ES-I3 (cell line): ENCODE results near the gene FGD4.

ENCODE experiments used
- H3K36me3 ChIP-seq: 2 replicates; pipeline ENCODE4 v1.6.1; 2013; ENCODE audit warnings: mild to moderate bottlenecking, low read length, control low read depth, moderate library complexity; ENCODE audit not compliant: insufficient read depth
- H3K4me1 ChIP-seq: 2 replicates; pipeline ENCODE4 v1.6.1; 2013; ENCODE audit warnings: mild to moderate bottlenecking, control low read depth, low read length; ENCODE audit not compliant: insufficient read depth
- H3K9ac ChIP-seq: 2 replicates; pipeline ENCODE4 v1.6.1; 2013; ENCODE audit warnings: low read depth, mild to moderate bottlenecking, low read length, moderate library complexity
- H3K9me3 ChIP-seq: 2 replicates; pipeline ENCODE4 v1.6.1; 2013; ENCODE audit warnings: mild to moderate bottlenecking, low read length, moderate library complexity; ENCODE audit not compliant: control insufficient read depth, insufficient read depth

Gene FGD4

GRCh38 chr12:32603071-32603470 lies 203.7 kb downstream of the FGD4 start:
- Histone ChIP-seq H3K9me3 (no peaks in the 10 kb centered on the region), H3K4me1 (0 out of 2 replicates have a peak, but pooled peaks cover 3% of the 10 kb centered on the region), H3K9ac (no peak overlapping the region), H3K36me3 (peaks cover 17% of the 10 kb centered on the region)

GRCh38 chr12:32603858-32604257 lies 204.5 kb downstream of the FGD4 start:
- peaks cover 17% of the 10 kb centered on the region for H3K36me3 ChIP-seq
- 0 out of 2 replicates have a peak, but pooled peaks cover 3% of the 10 kb centered on the region for H3K4me1 ChIP-seq
- no peak overlapping the region for H3K9ac ChIP-seq
- H3K9me3 ChIP-seq = no peaks in the 10 kb centered on the region

- Histone ChIP-seq H3K9ac (no peak overlapping the region), H3K36me3 (peaks cover 18% of the 10 kb centered on the region), H3K4me1 (0 out of 2 replicates have a peak, but pooled peaks cover 3% of the 10 kb centered on the region), H3K9me3 (no peaks in the 10 kb centered on the region)
These were observed 205.2 kb downstream of the FGD4 start for GRCh38 chr12:32604565-32604964.

- H3K36me3 ChIP-seq = peaks cover 18% of the 10 kb centered on the region
- no peaks in the 10 kb centered on the region for H3K9me3 ChIP-seq
- H3K4me1 ChIP-seq = 0 out of 2 replicates have a peak, but pooled peaks cover 3% of the 10 kb centered on the region
- H3K9ac ChIP-seq = no peak overlapping the region
These were observed 206.2 kb downstream of the FGD4 start for GRCh38 chr12:32605326-32606095.

- peaks cover 18% of the 10 kb centered on the region for H3K36me3 ChIP-seq
- H3K4me1 ChIP-seq = 0 out of 2 replicates have a peak, but pooled peaks cover under 1% of the 10 kb centered on the region
These were observed 207.1 kb downstream of the FGD4 start for GRCh38 chr12:32606443-32606842.

GRCh38 chr12:32609966-32610365 lies 210.6 kb downstream of the FGD4 start:
- H3K9ac ChIP-seq = no peak overlapping the region
- no peaks in the 10 kb centered on the region for H3K4me1 ChIP-seq
- no peaks in the 10 kb centered on the region for H3K9me3 ChIP-seq
- H3K36me3 ChIP-seq = peaks cover 30% of the 10 kb centered on the region

More at GRCh38 chr12:32606443-32606842, 207.1 kb downstream of the FGD4 start:
- no peak overlapping the region for H3K9ac ChIP-seq
- no peaks in the 10 kb centered on the region for H3K9me3 ChIP-seq

GRCh38 chr12:32611986-32612385 lies 212.6 kb downstream of the FGD4 start:
- Histone ChIP-seq H3K4me1 (no peaks in the 10 kb centered on the region), H3K36me3 (peaks cover 25% of the 10 kb centered on the region), H3K9me3 (no peaks in the 10 kb centered on the region), H3K9ac (no peak overlapping the region)

GRCh38 chr12:32612658-32613614 lies 213.6 kb downstream of the FGD4 start:
- Histone ChIP-seq H3K9me3 (no peaks in the 10 kb centered on the region), H3K4me1 (no peaks in the 10 kb centered on the region), H3K9ac (no peak overlapping the region), H3K36me3 (peaks cover 19% of the 10 kb centered on the region)

GRCh38 chr12:32615441-32615840 lies 216.1 kb downstream of the FGD4 start:
- Histone ChIP-seq H3K36me3 (peaks cover 22% of the 10 kb centered on the region), H3K9ac (no peak overlapping the region), H3K4me1 (no peaks in the 10 kb centered on the region), H3K9me3 (no peaks in the 10 kb centered on the region)

GRCh38 chr12:32617534-32617933 lies 218.2 kb downstream of the FGD4 start:
- no peaks in the 10 kb centered on the region for H3K9me3 ChIP-seq
- H3K9ac ChIP-seq = no peak overlapping the region
- no peaks in the 10 kb centered on the region for H3K4me1 ChIP-seq
- H3K36me3 ChIP-seq = peaks cover 22% of the 10 kb centered on the region

GRCh38 chr12:32618115-32618514 lies 218.8 kb downstream of the FGD4 start:
- Histone ChIP-seq H3K36me3 (peaks cover 19% of the 10 kb centered on the region), H3K9ac (no peak overlapping the region), H3K4me1 (no peaks in the 10 kb centered on the region), H3K9me3 (no peaks in the 10 kb centered on the region)

- no peaks in the 10 kb centered on the region for H3K4me1 ChIP-seq
- no peaks in the 10 kb centered on the region for H3K9me3 ChIP-seq
- no peak overlapping the region for H3K9ac ChIP-seq
- H3K36me3 ChIP-seq = peaks cover 23% of the 10 kb centered on the region
These were observed 228.6 kb downstream of the FGD4 start for GRCh38 chr12:32627976-32628375.

GRCh38 chr12:32641287-32641901 lies 242.0 kb downstream of the FGD4 start:
- Histone ChIP-seq H3K9ac (no peak overlapping the region), H3K36me3 (peaks cover 29% of the 10 kb centered on the region), H3K4me1 (no peaks in the 10 kb centered on the region), H3K9me3 (no peaks in the 10 kb centered on the region)

GRCh38 chr12:32644431-32644830 lies 245.1 kb downstream of the FGD4 start:
- Histone ChIP-seq H3K9me3 (no peaks in the 10 kb centered on the region), H3K4me1 (no peaks in the 10 kb centered on the region), H3K36me3 (peaks cover 12% of the 10 kb centered on the region; the same call in 1 of the 2 replicates), H3K9ac (no peak overlapping the region)
